H9 (cell line): Measurements from ENCODE around the gene NKX1-1. TPM values are rescaled to one million over a fixed set of nuclear protein-coding genes. Genes with fewer than 3 reads are reported as not detected.

Source experiments
- DNase-seq: peaks from one replicate; pipeline ENCODE4 v3.0.0-alpha.2; 2017
- H2AFZ ChIP-seq: one replicate; pipeline ENCODE4 v1.6.1; 2013; ENCODE audit warnings: mild to moderate bottlenecking, low read length, control low read depth, moderate library complexity
- H2AK5ac ChIP-seq: 2 replicates; pipeline ENCODE4 v1.6.1; 2013; ENCODE audit warnings: low read length, control low read depth, mixed read lengths; ENCODE audit not compliant: insufficient read length
- H2BK120ac ChIP-seq: one replicate; pipeline ENCODE4 v1.6.1; 2013; ENCODE audit warnings: low read depth, mild to moderate bottlenecking, low read length, control low read depth, inconsistent platforms; ENCODE audit not compliant: poor library complexity, severe bottlenecking
- H2BK12ac ChIP-seq: 2 replicates; pipeline ENCODE4 v1.6.1; 2013; ENCODE audit warnings: low read length, control low read depth, mixed read lengths, low read depth; ENCODE audit not compliant: insufficient read length
- H2BK15ac ChIP-seq: 2 replicates; pipeline ENCODE4 v1.6.1; 2013; ENCODE audit warnings: low read depth, low read length, control low read depth
- H2BK20ac ChIP-seq: one replicate; pipeline ENCODE4 v1.6.1; 2013; ENCODE audit warnings: low read depth, mild to moderate bottlenecking, low read length, control low read depth, inconsistent platforms; ENCODE audit not compliant: poor library complexity, severe bottlenecking
- H2BK5ac ChIP-seq: 2 replicates; pipeline ENCODE4 v1.6.1; 2013; ENCODE audit warnings: low read length, control low read depth, mixed read lengths; ENCODE audit not compliant: insufficient read length
- H3K14ac ChIP-seq: 2 replicates; pipeline ENCODE4 v1.6.1; 2013; ENCODE audit warnings: low read length, control low read depth; ENCODE audit not compliant: insufficient read depth
- H3K18ac ChIP-seq: 2 replicates; pipeline ENCODE4 v1.6.1; 2013; ENCODE audit warnings: low read depth, mild to moderate bottlenecking, mixed read lengths, low read length, control low read depth; ENCODE audit not compliant: insufficient read length
- H3K23ac ChIP-seq: 2 replicates; pipeline ENCODE4 v1.6.1; 2013; ENCODE audit warnings: low read length, control low read depth, mixed read lengths, low read depth; ENCODE audit not compliant: insufficient read length
- H3K23me2 ChIP-seq: 2 replicates; pipeline ENCODE4 v1.6.1; 2013; ENCODE audit warnings: low read depth, mild to moderate bottlenecking, mixed read lengths, low read length, control low read depth; ENCODE audit not compliant: insufficient read length, poor library complexity, severe bottlenecking
- H3K27ac ChIP-seq: 2 replicates; pipeline ENCODE4 v1.5.1; 2013; ENCODE audit warnings: low read length, control low read depth, mixed read lengths, low read depth; ENCODE audit not compliant: insufficient read length
- H3K27me3 ChIP-seq: 2 replicates; pipeline ENCODE4 v1.6.1; 2013; ENCODE audit warnings: low read length, control low read depth, inconsistent platforms; ENCODE audit not compliant: insufficient read depth
- H3K4ac ChIP-seq: 2 replicates; pipeline ENCODE4 v1.6.1; 2013; ENCODE audit warnings: low read depth, mild to moderate bottlenecking, control low read depth, inconsistent platforms, low read length, moderate library complexity
- H3K4me1 ChIP-seq: 2 replicates; pipeline ENCODE4 v1.6.1; 2013; ENCODE audit warnings: low read length, control low read depth, inconsistent platforms; ENCODE audit not compliant: insufficient read depth
- H3K4me2 ChIP-seq: 2 replicates; pipeline ENCODE4 v1.6.1; 2013; ENCODE audit warnings: low read length, control low read depth, mixed read lengths; ENCODE audit not compliant: insufficient read length, insufficient read depth
- H3K56ac ChIP-seq: 2 replicates; pipeline ENCODE4 v1.6.1; 2013; ENCODE audit warnings: low read depth, mild to moderate bottlenecking, mixed read lengths, low read length, control low read depth; ENCODE audit not compliant: insufficient read length
- H3K79me1 ChIP-seq: 2 replicates; pipeline ENCODE4 v1.6.1; 2013; ENCODE audit warnings: low read depth, mild to moderate bottlenecking, moderate library complexity, low read length, control low read depth, inconsistent platforms; ENCODE audit not compliant: insufficient read depth, poor library complexity, severe bottlenecking
- H3K79me2 ChIP-seq: 2 replicates; pipeline ENCODE4 v1.6.1; 2013; ENCODE audit warnings: low read length, control low read depth, inconsistent platforms; ENCODE audit not compliant: insufficient read depth
- H3K9ac ChIP-seq: 2 replicates; pipeline ENCODE4 v1.6.1; 2013; ENCODE audit warnings: low read length, control low read depth, mixed read lengths; ENCODE audit not compliant: insufficient read length; ENCODE audit errors: extremely low read depth
- H3K9me3 ChIP-seq: one replicate; pipeline ENCODE4 v1.6.1; 2013; ENCODE audit warnings: low read depth, low read length, inconsistent platforms; ENCODE audit not compliant: control insufficient read depth
- H3T11ph ChIP-seq: one replicate; pipeline ENCODE4 v1.6.1; 2013; ENCODE audit warnings: mild to moderate bottlenecking, low read length, control low read depth, inconsistent platforms
- H4K20me1 ChIP-seq: one replicate; pipeline ENCODE4 v1.6.1; 2013; ENCODE audit not compliant: control insufficient read depth, insufficient read length, insufficient read depth
- H4K5ac ChIP-seq: 2 replicates; pipeline ENCODE4 v1.6.1; 2013; ENCODE audit warnings: low read depth, mild to moderate bottlenecking, mixed read lengths, low read length, control low read depth; ENCODE audit not compliant: insufficient read length
- H4K8ac ChIP-seq: replicated peaks from 2 replicates; pipeline ENCODE4 v1.6.1; 2013; ENCODE audit warnings: low read length, control low read depth, mixed read lengths, low read depth; ENCODE audit not compliant: insufficient read length
- H4K91ac ChIP-seq: 2 replicates; pipeline ENCODE4 v1.6.1; 2013; ENCODE audit warnings: low read depth, mild to moderate bottlenecking, moderate library complexity, mixed read lengths, low read length, control low read depth; ENCODE audit not compliant: insufficient read length
- H3K27ac Mint-ChIP-seq, 3 experiments: 2 replicates in 2 of 3; 3 replicates in 1 of 3; pipeline ENCODE4 v1.8.0; 2020 to 2021; ENCODE audit warnings: mixed read lengths in 3 of 3, mild to moderate bottlenecking in 1 of 3, moderate library complexity in 1 of 3
- H3K27me3 Mint-ChIP-seq: 2 replicates; pipeline ENCODE4 v1.8.0; 2021; ENCODE audit warnings: low read depth, mild to moderate bottlenecking, moderate library complexity, mixed read lengths
- H3K36me3 Mint-ChIP-seq, 3 experiments: 2 replicates in 2 of 3; 3 replicates in 1 of 3; pipeline ENCODE4 v1.8.0; 2020 to 2021; ENCODE audit warnings: low read depth in 3 of 3, mixed read lengths in 3 of 3; ENCODE audit not compliant: insufficient read depth in 1 of 3
- H3K4me1 Mint-ChIP-seq, 2 experiments: 2 replicates each; pipeline ENCODE4 v1.8.0; 2020; ENCODE audit warnings: mixed read lengths in 2 of 2
- H3K4me3 Mint-ChIP-seq, 2 experiments: 2 replicates in 1 of 2; 3 replicates in 1 of 2; pipeline ENCODE4 v1.8.0; 2020 to 2021; ENCODE audit warnings: mild to moderate bottlenecking in 2 of 2, mixed read lengths in 2 of 2, moderate library complexity in 1 of 2
- H3K9me3 Mint-ChIP-seq, 2 experiments: 2 replicates in 1 of 2; 3 replicates in 1 of 2; pipeline ENCODE4 v1.8.0; 2020; ENCODE audit warnings: mild to moderate bottlenecking in 2 of 2, mixed read lengths in 2 of 2, moderate library complexity in 1 of 2
- WGBS: extraction: QIAGEN DNeasy Blood & Tissue Kit; methylation state at CpG from one replicate; pipeline ENCODE4 v1.1.7; 2013; ENCODE audit warnings: missing lambda C conversion rate, low lambda C conversion rate, mixed read lengths; ENCODE audit not compliant: insufficient read length; ENCODE audit errors: extremely low coverage; 5-methylcytosine and 5-hydroxymethylcytosine counted together
- total RNA-seq: library from RNA; stranded (reverse); gene quantifications from 2 replicates; pipeline ENCODE4 v1.2.1, GENCODE V29; 2021
- TF ChIP-seq, protein P1 (sequence below): fragments of 200-600 bp; sonication (generic); conservative IDR thresholded peaks from 3 replicates; pipeline ENCODE4 v1.8.0; 2021; ENCODE audit warnings: antibody characterized with exemption, mild to moderate bottlenecking

Gene NKX1-1
- total RNA-seq, 1 experiment from 2014 or later, result not detected

DNA sequence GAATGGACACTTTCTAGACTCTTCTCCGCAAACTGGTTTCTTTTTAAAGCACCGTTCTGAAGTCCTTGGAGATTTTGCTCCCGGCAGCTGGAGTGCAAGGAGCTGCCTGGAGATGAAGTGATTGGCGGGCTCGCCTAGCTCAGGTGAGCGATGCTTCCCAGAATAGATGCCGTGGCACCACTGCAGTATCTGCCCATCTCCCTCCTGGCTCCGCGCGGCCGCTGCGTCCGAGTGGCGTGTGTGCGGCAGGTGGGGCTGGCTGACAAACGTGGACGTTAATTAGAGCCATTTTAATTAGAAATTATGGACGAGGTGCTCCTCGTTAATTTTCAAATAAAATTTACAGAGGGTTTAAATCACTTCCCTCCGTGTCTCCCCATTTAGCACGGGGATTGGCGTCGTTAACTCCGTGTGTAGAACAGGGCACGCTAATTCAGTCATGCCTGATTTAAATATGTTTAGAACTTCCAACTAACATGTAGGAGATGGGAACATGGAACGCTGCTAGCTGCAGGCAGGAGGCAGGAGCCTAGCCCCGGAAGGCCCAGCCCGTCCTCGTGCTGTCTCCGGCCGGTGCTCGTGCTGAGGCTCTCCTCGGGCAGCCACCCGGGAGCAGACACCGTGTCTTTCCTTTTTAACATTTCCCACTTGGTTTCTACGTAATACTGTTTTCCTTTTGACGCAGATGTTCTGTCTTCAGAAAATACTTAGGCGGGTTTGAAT is 47.7 kb downstream of the NKX1-1 start:
- Histone ChIP-seq H3K4ac (no peak overlapping the region), H3K9me3 (no peaks in the 10 kb centered on the region), H2BK5ac (no peak overlapping the region), H3K27me3 (no peaks in the 10 kb centered on the region), H3K18ac (no peak overlapping the region), H4K20me1 (no peaks in the 10 kb centered on the region), H2BK15ac (no peak overlapping the region), H3K4me1 (no peaks in the 10 kb centered on the region), H3K4me2 (no peak overlapping the region), H3K79me1 (no peaks in the 10 kb centered on the region), H2BK12ac (no peak overlapping the region), H3K79me2 (no peaks in the 10 kb centered on the region), H3K56ac (no peak overlapping the region), H2BK20ac (no peak overlapping the region), H4K91ac (no peak overlapping the region), H3T11ph (no peak overlapping the region), H2AFZ (no peak overlapping the region), H2BK120ac (no peak overlapping the region), H3K23me2 (no peaks in the 10 kb centered on the region), H2AK5ac (no peak overlapping the region), H3K23ac (no peak overlapping the region), H4K5ac (no peak overlapping the region), H3K27ac (no peak overlapping the region), H4K8ac (no peak overlapping the region), H3K9ac (no peak overlapping the region), H3K14ac (no peak overlapping the region)
- Mint-ChIP-seq H3K4me3 (no peak overlapping the region), H3K9me3 (no peaks in the 10 kb centered on the region), H3K27ac (no peak overlapping the region; a peak in 1 of 7 replicates), H3K36me3 (peaks cover 0 to 21% (median 17%) of the 10 kb centered on the region in 3 experiments; a peak in 6 of 7 replicates), H3K27me3 (no peaks in the 10 kb centered on the region), H3K4me1 (0 out of 4 replicates have a peak, but pooled peaks cover 0 to 2% of the 10 kb centered on the region in 2 experiments)
- WGBS, result no CpG with 5 or more reads among the region's 38 CpGs
- DNase-seq, result no peak
- TF ChIP-seq, protein P1, sequence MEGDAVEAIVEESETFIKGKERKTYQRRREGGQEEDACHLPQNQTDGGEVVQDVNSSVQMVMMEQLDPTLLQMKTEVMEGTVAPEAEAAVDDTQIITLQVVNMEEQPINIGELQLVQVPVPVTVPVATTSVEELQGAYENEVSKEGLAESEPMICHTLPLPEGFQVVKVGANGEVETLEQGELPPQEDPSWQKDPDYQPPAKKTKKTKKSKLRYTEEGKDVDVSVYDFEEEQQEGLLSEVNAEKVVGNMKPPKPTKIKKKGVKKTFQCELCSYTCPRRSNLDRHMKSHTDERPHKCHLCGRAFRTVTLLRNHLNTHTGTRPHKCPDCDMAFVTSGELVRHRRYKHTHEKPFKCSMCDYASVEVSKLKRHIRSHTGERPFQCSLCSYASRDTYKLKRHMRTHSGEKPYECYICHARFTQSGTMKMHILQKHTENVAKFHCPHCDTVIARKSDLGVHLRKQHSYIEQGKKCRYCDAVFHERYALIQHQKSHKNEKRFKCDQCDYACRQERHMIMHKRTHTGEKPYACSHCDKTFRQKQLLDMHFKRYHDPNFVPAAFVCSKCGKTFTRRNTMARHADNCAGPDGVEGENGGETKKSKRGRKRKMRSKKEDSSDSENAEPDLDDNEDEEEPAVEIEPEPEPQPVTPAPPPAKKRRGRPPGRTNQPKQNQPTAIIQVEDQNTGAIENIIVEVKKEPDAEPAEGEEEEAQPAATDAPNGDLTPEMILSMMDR, result no peak
